ENCODE data around the gene KLHL13. TPM values are rescaled to one million over a fixed set of nuclear protein-coding genes. Genes with fewer than 3 reads are reported as not detected.

KLHL13 gene
- 0.82 TPM for total RNA-seq (2021; ENCODE audit: unreplicated experiment)
- polyA plus RNA-seq (2012; ENCODE audit: insufficient read length) = 1.5 TPM
- Bru-seq, nascent RNA = percentile 31 among the genes with signal in this experiment
- BruChase-seq, experiment 1, labeled RNA remaining after a 2-hour chase = percentile 27 among the genes with signal in this experiment
- percentile 29 among the genes with signal in this experiment for BruChase-seq, experiment 2, labeled RNA remaining after a 6-hour chase
- long read RNA-seq, partial matches to known transcripts = 0 of 3 reads
- long read RNA-seq, other reads (novel, unspliced or antisense) = 2 of 3 reads

- Histone ChIP-seq H3K4me3 (ENCODE audit: low read depth in 2 of 2, low read length in 2 of 2) (peak within 1 kb of the TSS; percentile 54), H3K27me3 (ENCODE audit: control insufficient read depth, insufficient read depth, low read length) (peaks cover 21% of the 10 kb centered on the region), H3K27ac (ENCODE audit: low read length) (no peak within 1 kb of the TSS), H3K4me1 (ENCODE audit: control insufficient read depth, insufficient read depth, low read length) (no peaks in the 10 kb centered on the region; the same call in 1 of the 2 replicates), H3K36me3 (ENCODE audit: control insufficient read depth, insufficient read depth, low read length) (no peaks in the 10 kb centered on the region), H3K9me3 (ENCODE audit: control insufficient read depth, insufficient read depth, low read depth, low read length) (no peaks in the 10 kb centered on the region)
- BruUV-seq (replicated peaks) = no TSS peak
- ChIA-PET CTCF (interaction anchor here (0.8 kb wide), 1 partner anchor 138 kb away, joined by 3 read pairs; no protein-coding TSS in a partner anchor), POLR2A (no interaction called here)
- DNase-seq (ENCODE audit: low read depth, low spot score) (no peak), ATAC-seq (peak; percentile 77)
- intact Hi-C loops (cut with micrococcal nuclease; ENCODE audit: unreplicated experiment) = no loop called here
- TF ChIP-seq POLR2AphosphoS5 (IDR thresholded peaks at IDR 0.05; ENCODE audit: low read depth, low read length) (no peak), TCF7L2 (IDR thresholded peaks at IDR 0.05; ENCODE audit: low read depth, low read length) (no peak), CTCF (IDR thresholded peaks at IDR 0.05) (no peak), SIN3A (IDR thresholded peaks at IDR 0.05; ENCODE audit: borderline replicate concordance, insufficient read depth, low read depth, low read length) (no peak), REST (IDR thresholded peaks at IDR 0.05; ENCODE audit: insufficient read depth in 1 of 2, low read depth in 2 of 2, low read length in 1 of 2) (no peak)
- in situ Hi-C loops (cut with HindIII; ENCODE audit: low pct_unique_long_range_greater_than_20kb, low sequenced_read_pairs) = no loop called here
Observed at GRCh38 chrX:118116713-118117550, at the start of gene KLHL13. KLHL13 (minus strand) TSS chrX:118116810; CDS start chrX:118028473, 88,337 bp downstream.

DNA sequence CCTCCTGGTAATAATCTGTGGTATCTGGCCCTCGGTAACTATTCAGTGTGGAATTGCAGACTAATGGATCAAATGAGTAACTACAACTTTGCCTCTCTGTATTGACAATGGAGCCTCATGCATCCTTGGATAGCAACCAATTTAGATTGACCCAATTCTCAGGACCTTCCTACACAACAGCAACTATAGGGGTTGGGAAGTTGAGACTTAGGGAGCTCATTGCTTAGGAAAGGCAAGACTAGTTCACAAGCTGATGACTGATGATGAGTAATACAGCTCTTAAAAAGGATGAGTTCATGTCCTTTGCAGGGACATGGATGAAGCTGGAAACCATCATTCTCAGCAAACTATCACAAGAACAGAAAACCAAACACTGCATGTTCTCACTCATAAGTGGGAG is 47.5 kb upstream of the KLHL13 start:
- no peak overlapping the region for H3K4me3 ChIP-seq (ENCODE audit: low read depth in 2 of 2, low read length in 2 of 2)
- H3K27ac ChIP-seq (ENCODE audit: low read length) = no peak overlapping the region
- POLR2A ChIA-PET = no interaction called here
- DNase-seq (ENCODE audit: low read depth, low spot score) (no peak), ATAC-seq (no peak)
- CTCF ChIA-PET = no interaction called here
- no TSS peak for BruUV-seq (replicated peaks)
- no peaks in the 10 kb centered on the region for H3K4me1 ChIP-seq (ENCODE audit: control insufficient read depth, insufficient read depth, low read length)
- no peak for TF ChIP-seq SIN3A (IDR thresholded peaks at IDR 0.05; ENCODE audit: borderline replicate concordance, insufficient read depth, low read depth, low read length)
- no peak for TF ChIP-seq CTCF (IDR thresholded peaks at IDR 0.05)
- no peak for TF ChIP-seq REST (IDR thresholded peaks at IDR 0.05; ENCODE audit: insufficient read depth in 1 of 2, low read depth in 2 of 2, low read length in 1 of 2)
- no peak for TF ChIP-seq TCF7L2 (IDR thresholded peaks at IDR 0.05; ENCODE audit: low read depth, low read length)
- TF ChIP-seq POLR2AphosphoS5 (IDR thresholded peaks at IDR 0.05; ENCODE audit: low read depth, low read length) = no peak
- no peaks in the 10 kb centered on the region for H3K36me3 ChIP-seq (ENCODE audit: control insufficient read depth, insufficient read depth, low read length)
- no peaks in the 10 kb centered on the region for H3K9me3 ChIP-seq (ENCODE audit: control insufficient read depth, insufficient read depth, low read depth, low read length)
- in situ Hi-C loops (cut with HindIII; ENCODE audit: low pct_unique_long_range_greater_than_20kb, low sequenced_read_pairs) = no loop called here
- H3K27me3 ChIP-seq (ENCODE audit: control insufficient read depth, insufficient read depth, low read length) = no peaks in the 10 kb centered on the region
- intact Hi-C loops (cut with micrococcal nuclease; ENCODE audit: unreplicated experiment) = no loop called here
